HG03139 (cell line): Measurements from ENCODE around the gene YLPM1.

ENCODE experiments used
- ATAC-seq: cut with Tn5 transposase; IDR thresholded peaks from one replicate; pipeline ENCODE4 v1.9.1; 2021; ENCODE audit not compliant: unreplicated experiment

YLPM1 gene

GRCh38 chr14:74865156-74865555, 102.0 kb downstream of the YLPM1 start:
- no peak for ATAC-seq

DNA sequence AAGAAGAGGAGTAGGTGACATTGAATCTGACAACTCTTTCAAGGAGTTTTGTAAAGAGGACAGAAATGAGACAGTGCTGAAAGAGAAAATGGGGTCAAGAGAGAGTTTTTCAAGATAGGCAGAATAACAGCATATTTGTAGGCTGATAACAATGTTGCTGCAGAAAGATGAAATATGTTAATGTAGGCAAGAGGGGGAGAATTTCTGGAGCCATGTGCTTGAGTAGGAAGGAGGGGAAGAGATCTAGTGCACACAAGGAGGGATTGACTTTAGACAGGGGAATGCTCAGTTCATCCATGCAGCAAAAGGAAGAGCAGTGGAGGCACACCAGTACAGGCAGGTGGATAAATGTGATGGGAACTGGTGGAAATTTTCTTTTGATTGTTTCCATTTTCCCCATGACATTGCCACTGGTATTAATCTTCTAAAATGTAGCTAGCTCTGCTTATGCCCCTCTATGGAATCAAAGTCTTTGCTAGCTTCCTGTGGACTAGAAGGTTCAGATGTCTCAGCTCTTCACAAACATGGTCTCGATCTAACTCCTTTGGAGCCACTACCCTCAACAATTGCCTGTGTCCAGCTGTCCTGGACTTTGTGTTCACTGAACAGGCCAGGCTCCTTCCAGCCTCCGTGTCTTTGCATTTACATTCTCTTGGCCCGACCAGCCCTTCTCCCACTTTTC, 103.7 kb downstream of the YLPM1 start:
- no peak for ATAC-seq

- no peak for ATAC-seq
Observed at GRCh38 chr14:74867673-74868072, 104.6 kb downstream of the YLPM1 start.

GRCh38 chr14:74868739-74869138, 105.6 kb downstream of the YLPM1 start:
- ATAC-seq = no peak

- no peak for ATAC-seq
Observed at GRCh38 chr14:74871819-74872218, 108.7 kb downstream of the YLPM1 start.

DNA sequence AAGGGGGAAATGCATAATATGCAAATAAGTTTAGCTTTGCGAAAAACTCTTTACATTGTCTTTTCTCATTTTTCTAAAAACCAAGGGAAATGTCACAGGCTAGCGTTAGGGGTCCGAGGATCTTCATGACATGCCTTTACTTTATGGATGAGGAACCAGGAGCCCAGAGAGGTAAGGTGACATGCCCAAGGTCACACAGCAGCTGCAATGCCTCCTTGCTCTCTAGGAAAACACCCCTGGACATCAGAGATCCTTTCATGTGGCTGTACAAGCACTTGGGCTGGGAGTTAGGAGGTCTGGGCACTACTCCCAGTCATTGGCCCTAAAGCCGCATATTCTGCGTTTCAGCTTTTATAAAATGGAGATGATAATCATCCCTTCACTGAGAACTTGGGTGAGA, 112.1 kb downstream of the YLPM1 start:
- no peak for ATAC-seq

- no peak for ATAC-seq
Observed at GRCh38 chr14:74875941-74876913, 113.1 kb downstream of the YLPM1 start, which contains the start of gene PROX2. Gene PROX2 (minus strand): TSS chr14:74876145. CDS start chr14:74863834, 12,311 bp downstream.

DNA sequence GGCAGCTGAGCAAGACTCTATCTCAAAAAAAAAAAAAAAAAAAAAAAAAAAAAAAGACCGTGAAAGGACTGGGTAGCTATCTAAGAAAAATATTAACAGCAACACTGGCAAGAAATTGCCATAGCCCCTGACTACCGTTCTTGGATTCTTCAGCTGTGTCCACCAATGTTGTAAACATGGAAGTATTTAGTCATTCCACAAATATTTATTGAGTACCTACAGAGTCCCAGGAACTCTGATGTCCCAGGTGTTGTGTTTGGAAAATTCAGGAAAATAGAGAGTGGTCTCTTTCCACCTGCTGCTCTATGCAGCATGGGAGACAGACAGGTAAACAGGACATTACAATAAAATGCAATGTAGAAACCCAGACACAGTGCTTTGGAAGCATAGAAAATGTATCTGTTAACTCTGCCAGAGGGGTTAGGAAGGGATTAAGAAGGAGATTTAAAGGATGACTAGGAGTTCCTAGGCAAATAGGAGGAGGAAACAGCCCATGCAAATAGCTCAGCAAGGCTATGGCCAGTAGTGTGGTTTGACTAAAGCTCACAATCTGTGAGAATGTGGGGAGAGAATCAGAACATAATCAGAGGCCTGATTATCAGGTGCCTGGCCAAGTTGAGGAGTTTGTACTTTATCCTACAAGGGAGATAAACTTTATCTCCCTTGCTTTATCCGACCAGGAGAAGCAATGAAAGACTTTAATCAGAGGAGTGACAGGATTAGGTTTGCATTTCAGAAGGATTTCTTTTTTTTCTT, 116.5 kb downstream of the YLPM1 start:
- ATAC-seq = no peak

GRCh38 chr14:74881431-74882102, 118.5 kb downstream of the YLPM1 start, which contains the start of gene DLST:
Gene DLST (plus strand): TSS chr14:74881916. CDS start chr14:74881954, 38 bp downstream.
- peak; percentile 93 for ATAC-seq

DNA sequence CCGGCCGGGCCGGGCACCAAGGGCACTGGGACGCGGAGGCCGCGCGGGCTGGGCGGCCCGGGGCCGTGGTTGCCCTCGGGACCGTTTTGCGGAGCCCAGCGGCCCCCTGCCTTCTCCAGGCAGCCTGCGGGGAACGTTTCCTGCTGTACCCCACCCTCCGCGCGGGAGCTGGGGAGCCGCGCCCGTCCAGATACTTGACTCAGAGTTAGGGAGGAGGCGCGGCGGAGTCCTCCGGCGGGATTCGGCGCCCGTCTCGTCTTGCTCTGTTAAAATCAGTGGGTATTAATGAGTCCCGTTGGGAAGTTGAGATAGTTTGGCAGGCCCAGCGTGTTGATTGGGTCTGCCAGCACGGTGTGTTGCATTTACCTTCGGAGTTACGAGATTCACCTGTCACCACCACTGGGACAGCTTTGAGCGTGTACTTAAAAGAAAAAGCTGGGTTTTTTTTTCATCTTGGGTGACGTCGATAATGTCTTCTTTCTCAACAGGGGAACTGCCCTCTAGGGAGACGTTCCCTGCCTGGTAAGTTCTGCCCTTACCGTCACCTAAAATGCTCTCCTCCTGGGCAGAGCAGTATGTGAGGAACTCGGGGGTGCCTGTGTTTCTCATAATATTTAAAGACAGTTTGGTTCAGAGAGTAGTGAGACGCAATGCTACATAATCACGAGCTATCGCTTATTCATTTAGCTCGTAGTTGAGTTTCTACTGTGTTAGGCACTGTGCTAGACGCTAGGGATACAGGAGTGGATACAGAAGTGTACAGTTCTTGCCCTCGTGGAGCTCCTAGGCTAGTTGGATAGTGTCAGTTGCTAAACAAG, 119.2 kb downstream of the YLPM1 start:
- peak; percentile 29 for ATAC-seq
